Lung (tissue), 12 donors: ENCODE data around the gene NBEAL2. TPM values are rescaled to one million over a fixed set of nuclear protein-coding genes. Genes with fewer than 3 reads are reported as not detected.

Source experiments
- ATAC-seq: fragments of 200-7000 bp; cut with Tn5 transposase; one replicate; pipeline ENCODE4 v1.9.1; 2020; ENCODE audit warnings: moderate number of reproducible peaks; ENCODE audit not compliant: insufficient read depth, low FRiP score
- DNase-seq, 3 donors: peaks; one replicate each; pipeline ENCODE4 v3.0.0-alpha.2; 2013 to 2017
- H3K27ac ChIP-seq, 2 donors: one replicate each; pipeline ENCODE4 v1.5.1; 2013; ENCODE audit warnings: mild to moderate bottlenecking in 2 of 2, moderate library complexity in 2 of 2, control low read depth in 1 of 2, inconsistent platforms in 1 of 2, low read depth in 1 of 2, low read length in 1 of 2
- H3K27me3 ChIP-seq, 3 donors: one replicate each; pipeline ENCODE4 v1.5.1; 2013; ENCODE audit warnings: low read length in 2 of 3; ENCODE audit not compliant: control insufficient read depth in 3 of 3, insufficient read depth in 3 of 3
- H3K36me3 ChIP-seq, 4 donors: one replicate each; pipeline ENCODE4 v1.5.1; 2013; ENCODE audit warnings: low read length in 4 of 4, mild to moderate bottlenecking in 1 of 4, moderate library complexity in 1 of 4; ENCODE audit not compliant: control insufficient read depth in 4 of 4, insufficient read depth in 4 of 4
- H3K4me1 ChIP-seq, 5 donors: one replicate each; pipeline ENCODE4 v1.5.1; 2013; ENCODE audit warnings: low read length in 5 of 5, mild to moderate bottlenecking in 2 of 5, moderate library complexity in 1 of 5; ENCODE audit not compliant: control insufficient read depth in 5 of 5, insufficient read depth in 5 of 5
- H3K4me3 ChIP-seq: one replicate; pipeline ENCODE4 v1.5.1; 2013; ENCODE audit warnings: mild to moderate bottlenecking, control low read depth, moderate library complexity
- H3K9ac ChIP-seq, 2 donors: one replicate each; pipeline ENCODE4 v1.5.1; 2013; ENCODE audit warnings: low read length in 2 of 2, control low read depth in 1 of 2; ENCODE audit not compliant: insufficient read depth in 1 of 2
- H3K9me3 ChIP-seq, 4 donors: one replicate each; pipeline ENCODE4 v1.5.1; 2013; ENCODE audit warnings: low read length in 3 of 4, mild to moderate bottlenecking in 1 of 4, moderate library complexity in 1 of 4; ENCODE audit not compliant: control insufficient read depth in 4 of 4, insufficient read depth in 3 of 4
- CTCF ChIP-seq: IDR thresholded peaks from 2 replicates; pipeline ENCODE4 v1.5.1; 2012; ENCODE audit warnings: mild to moderate bottlenecking; ENCODE audit errors: control extremely low read depth, extremely low read depth
- WGBS, 2 donors: extraction: QIAGEN DNeasy Blood & Tissue Kit; methylation state at CpG; one replicate each; pipeline ENCODE4 v1.1.7; 2013; 5-methylcytosine and 5-hydroxymethylcytosine counted together
- polyA plus RNA-seq, 2 donors: library from polyadenylated mRNA; stranded (reverse); fragments of 200-250 nt; gene quantifications; one replicate each; pipeline ENCODE4 v1.2.1, GENCODE V29; 2013
- total RNA-seq, 2 donors: library from RNA; depleted of rRNA in 1 of 2; stranded (reverse); fragments of >200 nt in 1 of 2; gene quantifications; one replicate each; pipeline ENCODE4 v1.2.1, GENCODE V29; 2014 to 2021
- donor health status: control.
- donor health status: control.
- donor health status: Bipolar disorder and iron deficiency.
- donor health status: healthy.
- donor health status: DM: yes; HTN: yes; CAD: no.

Gene NBEAL2
- total and polyA plus RNA-seq, 4 donors, result 64.4 to 191 (median 136) TPM

- H3K9ac ChIP-seq, result no peak overlapping the region
- H3K36me3 ChIP-seq, result peaks cover 0 to 14% (median 5%) of the 10 kb centered on the region in 4 donors
- 27 to 34% methylated on average over 3 of the region's 3 CpGs for WGBS, 2 donors
- H3K4me1 ChIP-seq, result peaks cover 29 to 62% (median 46%) of the 10 kb centered on the region in 5 donors
- peak overlapping the region; percentile 64 to 89 for H3K27ac ChIP-seq
- H3K4me3 ChIP-seq, result no peak overlapping the region
- H3K27me3 ChIP-seq, result no peaks in the 10 kb centered on the region
- H3K9me3 ChIP-seq, result no peaks in the 10 kb centered on the region
- peak; percentile 53 to 75 (median 57) for DNase-seq
- TF ChIP-seq CTCF, result no peak
- ATAC-seq, result peak; percentile 13
These were observed 48.5 kb upstream of the NBEAL2 start for GRCh38 chr3:46930945-46931403.

- peak; percentile 66 to 83 (median 66) for DNase-seq
- peak overlapping the region; percentile 64 to 89 for H3K27ac ChIP-seq
- peaks cover 0 to 13% (median 7%) of the 10 kb centered on the region in 4 donors for H3K36me3 ChIP-seq
- no peak overlapping the region for H3K4me3 ChIP-seq
- peak overlapping the region in 1 of 2 donors; percentile 53 for H3K9ac ChIP-seq
- peaks cover 34 to 62% (median 46%) of the 10 kb centered on the region in 5 donors for H3K4me1 ChIP-seq
- H3K27me3 ChIP-seq, result no peaks in the 10 kb centered on the region
- 17 to 29% methylated on average over 6 of the region's 6 CpGs for WGBS, 2 donors
- peak; percentile 15 for ATAC-seq
- no peaks in the 10 kb centered on the region for H3K9me3 ChIP-seq
- TF ChIP-seq CTCF, result no peak
These were observed 47.7 kb upstream of the NBEAL2 start for GRCh38 chr3:46931631-46932331.

GRCh38 chr3:46932455-46933225, 46.8 kb upstream of the NBEAL2 start:
- H3K4me1 ChIP-seq, result peaks cover 34 to 62% (median 51%) of the 10 kb centered on the region in 5 donors
- TF ChIP-seq CTCF, result no peak
- no peaks in the 10 kb centered on the region for H3K27me3 ChIP-seq
- no peak for DNase-seq
- ATAC-seq, result no peak
- 68 to 69% methylated on average over 7 of the region's 7 CpGs for WGBS, 2 donors
- H3K36me3 ChIP-seq, result peaks cover 0 to 11% (median 9%) of the 10 kb centered on the region in 4 donors
- peak overlapping the region; percentile 64 to 89 for H3K27ac ChIP-seq
- H3K9me3 ChIP-seq, result no peaks in the 10 kb centered on the region
- H3K9ac ChIP-seq, result no peak overlapping the region
- no peak overlapping the region for H3K4me3 ChIP-seq
